Jurkat, Clone E6-1 (cell line): ENCODE data around the gene AP5B1.

Experiments used
- DNase-seq: peaks from one replicate; pipeline ENCODE4 v3.0.0-alpha.2; 2011; ENCODE audit warnings: low read depth, low spot score
- H3K4me3 ChIP-seq: 2 replicates; pipeline ENCODE4 v1.5.1; 2011; ENCODE audit warnings: mild to moderate bottlenecking, low read length, control low read depth, moderate library complexity

AP5B1 gene

DNA sequence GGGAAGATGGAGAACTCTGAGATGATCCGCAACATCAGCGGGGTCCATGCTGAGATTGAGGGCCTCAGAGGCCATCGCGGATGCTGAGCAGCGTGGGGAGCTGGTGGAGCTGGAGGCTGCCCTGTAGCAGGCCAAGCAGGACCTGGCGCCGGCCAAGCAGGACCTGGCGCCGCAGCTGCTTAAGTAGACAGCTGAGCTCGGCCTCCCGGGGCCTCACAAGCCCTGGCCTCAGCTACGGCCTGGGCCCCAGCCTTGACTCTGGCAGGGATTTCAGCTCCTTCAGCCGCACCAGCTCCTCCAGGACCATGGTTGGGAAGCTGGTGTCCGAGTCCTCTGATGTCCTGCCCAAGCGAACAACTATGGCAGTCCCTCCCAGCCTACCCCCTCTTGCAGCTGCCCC is 52.9 kb downstream of the AP5B1 start:
- no peak overlapping the region for H3K4me3 ChIP-seq
- no peak for DNase-seq

DNA sequence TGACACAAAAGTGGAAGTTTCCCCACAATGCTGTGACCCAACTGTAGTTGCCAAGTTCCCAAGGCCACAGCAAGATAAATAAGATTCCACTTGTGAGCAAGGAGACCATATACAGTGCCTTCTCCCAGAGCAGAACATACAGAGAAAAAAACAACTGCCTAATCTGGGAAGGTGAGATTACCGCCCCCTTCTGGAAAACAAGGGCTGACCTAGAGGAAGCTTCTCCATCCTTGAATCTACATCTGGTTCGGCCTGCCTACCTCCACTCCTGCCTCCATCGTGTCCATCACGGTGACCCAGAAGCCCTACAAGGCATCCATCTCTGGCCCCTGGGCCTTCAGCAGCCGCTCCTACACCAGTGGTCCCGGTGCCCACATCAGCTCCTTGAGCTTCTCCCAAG is 54.1 kb downstream of the AP5B1 start:
- no peak overlapping the region for H3K4me3 ChIP-seq
- DNase-seq, result no peak
